GM12872 (cell line): ENCODE results near the gene PUS7L.

Source experiments
- TF ChIP-seq, protein P1 (sequence below): IDR thresholded peaks from 3 replicates; pipeline ENCODE4 v1.5.1; 2011; ENCODE audit warnings: low read depth, mild to moderate bottlenecking, low read length, moderate library complexity; ENCODE audit not compliant: insufficient read depth

PUS7L gene

DNA sequence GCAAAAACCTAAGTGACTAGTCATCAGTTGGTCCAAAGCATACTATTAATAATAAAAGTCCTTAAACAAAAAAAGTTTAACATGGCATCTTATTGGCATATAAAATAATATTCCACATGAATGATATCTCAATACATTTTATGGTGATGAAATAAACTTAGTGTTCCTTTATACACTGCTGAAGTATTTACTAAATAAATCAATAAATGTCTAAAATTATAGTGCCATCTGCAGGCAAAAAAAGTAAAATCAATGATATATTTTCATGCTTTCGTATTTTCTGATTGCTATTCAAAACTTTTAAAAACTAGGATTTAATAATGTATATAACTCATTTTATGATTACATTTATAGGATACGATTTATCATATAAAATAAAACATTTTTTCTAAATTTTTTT lies 30.5 kb downstream of the PUS7L start:
- TF ChIP-seq, protein P1, sequence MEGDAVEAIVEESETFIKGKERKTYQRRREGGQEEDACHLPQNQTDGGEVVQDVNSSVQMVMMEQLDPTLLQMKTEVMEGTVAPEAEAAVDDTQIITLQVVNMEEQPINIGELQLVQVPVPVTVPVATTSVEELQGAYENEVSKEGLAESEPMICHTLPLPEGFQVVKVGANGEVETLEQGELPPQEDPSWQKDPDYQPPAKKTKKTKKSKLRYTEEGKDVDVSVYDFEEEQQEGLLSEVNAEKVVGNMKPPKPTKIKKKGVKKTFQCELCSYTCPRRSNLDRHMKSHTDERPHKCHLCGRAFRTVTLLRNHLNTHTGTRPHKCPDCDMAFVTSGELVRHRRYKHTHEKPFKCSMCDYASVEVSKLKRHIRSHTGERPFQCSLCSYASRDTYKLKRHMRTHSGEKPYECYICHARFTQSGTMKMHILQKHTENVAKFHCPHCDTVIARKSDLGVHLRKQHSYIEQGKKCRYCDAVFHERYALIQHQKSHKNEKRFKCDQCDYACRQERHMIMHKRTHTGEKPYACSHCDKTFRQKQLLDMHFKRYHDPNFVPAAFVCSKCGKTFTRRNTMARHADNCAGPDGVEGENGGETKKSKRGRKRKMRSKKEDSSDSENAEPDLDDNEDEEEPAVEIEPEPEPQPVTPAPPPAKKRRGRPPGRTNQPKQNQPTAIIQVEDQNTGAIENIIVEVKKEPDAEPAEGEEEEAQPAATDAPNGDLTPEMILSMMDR: no peak

DNA sequence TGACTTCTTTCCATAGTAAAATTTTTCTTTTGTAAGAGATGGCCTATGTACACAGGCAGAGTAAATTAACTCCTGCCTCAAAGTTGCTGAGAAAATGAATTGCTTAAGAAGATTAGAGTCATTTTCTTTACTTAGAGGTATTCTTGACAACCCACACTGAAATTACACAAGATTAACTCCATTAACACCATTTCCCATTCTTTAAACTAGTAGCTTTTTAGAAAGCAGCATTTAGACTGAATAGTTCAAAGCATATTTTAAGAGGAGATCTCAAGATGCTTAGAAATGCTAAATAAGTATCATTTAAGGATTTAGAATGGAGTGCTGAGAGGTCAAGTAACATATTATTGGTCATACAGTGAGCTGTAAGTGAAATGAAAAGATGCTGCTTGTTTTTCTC lies 35.5 kb downstream of the PUS7L start:
- TF ChIP-seq, protein P1: no peak

DNA sequence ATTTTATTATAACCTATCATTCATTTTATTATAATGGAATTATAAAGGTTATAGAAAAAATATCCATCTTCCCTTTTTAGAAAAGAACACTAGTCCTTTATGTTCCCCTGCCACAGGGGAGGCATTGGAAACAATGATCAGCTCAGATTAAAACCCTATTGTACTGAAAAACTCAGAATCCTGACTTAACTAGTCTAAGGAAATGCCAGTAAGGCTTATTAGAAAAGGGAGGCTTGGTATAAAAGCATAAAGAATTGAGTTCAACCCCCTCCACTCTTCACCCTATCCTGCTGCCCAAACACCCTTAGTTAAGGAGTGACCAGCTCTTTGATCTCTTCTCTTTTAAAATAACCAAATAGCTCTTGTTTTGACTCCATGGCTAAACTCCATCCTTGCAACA lies 36.0 kb downstream of the PUS7L start:
- TF ChIP-seq, protein P1: no peak

DNA sequence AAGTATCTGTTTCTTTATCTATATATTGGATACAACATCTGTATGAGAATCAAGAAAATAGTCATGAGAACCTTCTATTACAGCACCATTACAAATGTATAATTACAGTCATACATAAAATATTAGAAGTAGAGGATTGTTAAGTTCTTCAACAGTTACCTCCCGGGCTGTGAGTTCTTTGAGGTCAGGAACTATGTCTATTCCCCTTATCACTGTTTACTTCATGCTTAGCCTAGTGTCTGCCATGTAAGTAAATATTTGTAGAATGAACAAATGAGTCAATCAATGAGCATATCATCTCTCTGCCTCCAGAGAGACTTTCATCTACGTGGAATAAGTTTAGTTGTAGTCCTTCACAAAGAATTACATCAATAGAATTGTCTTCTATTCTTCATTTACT lies 47.2 kb downstream of the PUS7L start:
- TF ChIP-seq, protein P1: no peak

DNA sequence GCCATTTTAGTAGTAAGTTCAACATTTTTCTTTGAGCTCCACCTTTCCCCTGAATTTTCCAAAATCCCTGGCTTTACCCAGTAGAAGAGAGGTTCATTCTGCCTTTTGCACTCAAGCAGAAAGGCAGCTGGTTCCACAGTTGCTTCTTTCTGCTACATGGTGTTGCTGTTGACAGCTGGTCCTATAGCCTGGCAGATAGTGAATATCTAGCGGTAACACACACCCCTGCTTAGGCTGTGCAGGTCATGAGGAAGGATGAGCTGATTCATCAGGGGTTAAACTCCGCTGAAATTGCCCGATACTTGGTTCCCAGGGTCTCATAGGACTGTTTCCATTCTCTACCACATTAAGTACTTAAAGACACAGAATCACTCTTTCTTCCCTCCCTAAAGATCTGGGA lies 62.4 kb downstream of the PUS7L start:
- TF ChIP-seq, protein P1: no peak

DNA sequence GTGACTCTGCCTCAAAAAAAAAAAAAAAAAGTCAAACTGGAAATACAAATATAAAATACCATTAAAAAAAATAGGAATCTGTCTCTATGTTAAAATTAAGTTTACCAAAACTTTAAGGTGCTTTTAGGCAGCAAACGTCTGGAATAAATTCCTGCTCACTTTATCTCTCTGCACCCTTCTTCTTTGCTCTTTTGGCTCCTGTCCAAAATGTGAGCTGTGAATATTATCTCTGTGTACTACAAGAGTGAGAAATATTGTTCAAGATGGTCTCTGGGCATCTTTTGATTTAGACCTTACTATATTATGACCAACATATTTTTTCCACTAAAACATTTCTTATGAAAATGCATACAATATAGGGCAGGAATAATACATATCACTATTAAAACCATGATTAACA lies 63.7 kb downstream of the PUS7L start:
- TF ChIP-seq, protein P1: no peak

DNA sequence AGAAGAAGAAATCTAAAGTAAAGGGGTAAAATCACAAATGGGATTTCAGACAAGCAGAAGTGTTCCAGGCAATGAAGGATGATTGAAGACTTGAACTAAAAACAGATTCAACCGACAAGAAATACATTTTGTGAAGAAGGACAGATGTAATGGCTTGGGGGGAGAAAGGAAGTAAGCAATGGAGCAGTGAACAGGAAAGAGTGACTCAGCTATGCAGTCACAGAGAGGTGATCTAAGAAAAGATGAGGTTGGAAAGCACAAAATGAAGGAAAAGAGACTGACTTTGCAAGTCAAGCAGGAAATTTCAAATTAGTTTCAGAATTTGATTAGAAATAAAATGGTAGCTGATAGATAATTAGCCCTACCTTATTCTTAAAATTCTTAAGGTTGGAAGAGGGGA lies 66.5 kb downstream of the PUS7L start:
- TF ChIP-seq, protein P1: no peak
